ENCODE measurements around the gene DHX57.

Gene DHX57

DNA sequence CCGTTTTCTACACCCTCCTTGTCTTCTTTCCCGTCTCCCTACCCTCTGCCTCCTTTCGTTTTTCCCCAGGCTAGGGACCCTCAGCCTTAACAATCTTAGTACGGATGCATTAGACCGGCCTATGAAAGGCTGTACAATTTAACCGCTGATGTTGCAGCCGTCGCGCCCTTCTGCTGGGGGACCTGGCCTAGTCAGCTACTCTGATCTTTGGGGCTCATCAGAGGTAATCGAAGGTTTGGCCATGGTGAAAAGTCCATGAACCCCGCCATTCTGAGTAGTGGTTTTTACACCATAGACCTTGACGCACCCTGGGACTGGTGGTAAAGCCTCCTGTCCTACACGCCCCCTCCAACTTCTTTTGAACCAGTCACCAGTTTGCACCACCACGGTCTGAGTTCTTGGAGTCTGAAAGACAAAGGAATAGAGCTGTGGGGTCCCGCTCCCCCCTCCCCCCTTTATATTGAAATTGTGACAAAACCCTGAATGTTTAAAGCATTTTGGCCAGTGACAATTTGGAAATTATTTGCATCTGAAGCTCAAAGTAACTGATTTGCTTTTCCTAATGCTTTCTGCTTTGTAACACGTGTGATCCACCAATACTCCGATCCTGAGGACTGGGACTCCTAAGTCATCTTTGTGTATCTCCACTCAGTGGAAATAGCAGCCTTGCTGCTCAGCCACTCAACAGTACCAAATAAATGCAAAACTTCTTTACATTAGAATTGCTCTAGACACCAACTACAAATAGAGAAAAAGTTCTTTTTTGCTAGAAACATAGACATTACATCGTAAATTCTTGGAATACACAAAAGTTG lies 123.9 kb downstream of the DHX57 start:
- no peak for DNase-seq (ENCODE audit: low spot score)

DNA sequence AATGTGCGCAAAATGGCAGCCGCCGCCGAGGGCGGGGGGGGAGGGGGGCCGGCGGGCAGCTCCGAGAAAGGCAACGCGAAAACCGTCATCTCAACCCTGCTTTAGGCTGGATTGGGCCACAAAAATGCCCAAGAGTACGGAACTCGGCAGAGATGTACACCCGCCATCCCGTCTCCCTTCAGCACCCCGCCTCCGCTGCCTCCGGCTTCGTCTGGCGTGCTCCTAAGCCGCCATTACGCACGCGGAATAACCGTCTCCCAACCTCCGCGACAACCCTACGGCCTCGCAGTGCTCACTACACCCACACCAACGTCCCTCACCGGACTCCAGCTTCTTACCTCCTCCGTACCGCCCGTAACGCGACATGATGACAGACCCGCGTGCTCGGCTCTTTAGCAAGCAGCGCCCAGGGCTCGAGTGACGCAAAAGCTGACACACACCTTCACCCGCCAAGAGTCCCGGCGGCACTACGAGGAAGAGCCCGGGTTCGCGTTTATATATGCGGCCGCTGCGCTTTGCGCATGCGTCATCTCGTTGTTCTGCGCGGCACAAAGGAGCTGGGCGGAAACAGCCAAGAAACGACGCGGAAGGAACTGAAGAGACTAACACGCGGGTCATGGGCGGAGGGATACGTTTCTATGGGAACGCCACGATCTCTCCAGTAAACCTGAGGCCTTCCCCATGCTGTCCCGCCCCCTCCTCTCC lies 124.7 kb downstream of the DHX57 start, which contains the start of gene SRSF7:
SRSF7 (minus strand) TSS at position 471 of the 705 bp plus-strand sequence; CDS start at position 366, 105 bp downstream.
- DNase-seq (ENCODE audit: low spot score), result peak; percentile 92

DNA sequence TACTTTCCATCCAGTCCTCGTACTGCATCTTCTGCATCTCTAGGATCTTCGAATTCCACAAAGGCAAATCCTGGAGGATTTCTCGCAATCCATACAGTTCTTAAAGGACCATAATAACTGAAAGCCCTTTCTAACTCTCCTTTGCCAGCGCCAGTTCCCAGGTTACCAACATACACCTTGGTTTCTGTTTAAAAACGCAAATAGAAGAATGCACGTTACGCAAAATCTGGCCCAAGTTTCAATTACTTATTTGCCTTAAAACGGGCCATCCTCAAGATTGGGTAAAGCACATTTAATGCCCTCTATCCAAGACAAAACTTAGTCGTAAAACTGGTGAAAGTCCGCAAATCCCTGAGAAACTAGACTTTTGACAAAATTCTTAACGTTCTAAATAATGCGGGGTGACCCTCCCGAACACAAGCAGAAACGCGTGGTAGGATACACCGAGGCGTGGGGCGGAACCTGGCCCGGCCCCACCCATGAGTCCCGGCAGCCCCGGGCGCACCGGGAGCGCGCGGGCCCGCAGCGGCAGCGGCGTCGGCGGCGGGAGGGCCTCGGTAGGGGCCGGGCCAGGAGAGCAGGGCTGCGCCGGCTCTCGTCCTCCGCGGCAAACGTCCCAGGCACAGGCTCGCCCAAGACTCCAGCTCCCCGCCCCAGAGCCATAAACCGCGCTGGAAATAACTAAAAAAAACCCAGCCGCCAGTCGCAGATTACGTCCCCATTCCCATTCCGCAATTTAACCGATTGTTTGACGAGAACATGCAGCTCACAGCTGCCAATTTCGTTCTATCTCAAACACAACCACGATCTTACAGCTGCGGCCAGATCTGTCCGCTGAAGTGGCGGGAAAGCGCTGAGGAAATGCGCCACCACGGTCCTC lies 125.5 kb downstream of the DHX57 start:
- DNase-seq (ENCODE audit: low spot score), result no peak

DNA sequence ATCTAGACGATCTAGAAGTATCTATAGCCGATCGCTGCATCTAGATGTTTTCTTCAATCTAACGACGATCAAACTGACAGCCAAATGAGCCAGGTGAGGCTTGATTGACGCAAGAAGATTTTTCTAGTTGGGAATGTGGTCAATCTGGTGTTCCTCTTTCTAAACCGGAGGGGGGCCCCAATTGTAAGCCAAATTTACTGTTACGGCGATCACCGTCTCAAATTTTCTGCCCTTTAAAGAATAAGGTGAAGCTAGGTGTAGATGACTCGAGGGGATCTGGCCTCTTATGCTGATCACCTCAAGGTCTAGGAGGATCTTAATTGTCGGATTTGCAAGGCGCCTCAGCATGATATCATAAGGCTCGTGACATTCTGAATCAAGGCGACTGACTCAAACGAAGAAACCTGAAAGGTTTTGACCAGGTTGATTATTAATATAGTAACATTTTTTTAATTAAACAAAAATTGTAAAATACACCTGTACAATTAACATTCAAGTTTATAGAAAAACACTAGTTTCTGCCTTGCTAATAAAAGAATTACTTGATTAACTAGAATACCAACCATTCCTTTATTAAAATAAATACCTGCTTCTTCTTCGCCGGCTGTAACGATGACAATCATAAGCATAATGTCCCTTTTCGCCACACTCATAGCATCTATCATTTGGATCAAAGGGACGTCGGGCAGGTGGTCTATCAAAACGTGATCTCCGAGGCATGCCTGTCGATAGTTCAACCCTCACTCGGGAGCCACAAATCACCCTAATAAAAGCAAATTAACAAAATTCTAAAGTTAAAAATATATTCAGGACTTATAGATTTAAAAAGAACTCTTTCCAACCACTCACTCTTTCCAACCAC lies 126.6 kb downstream of the DHX57 start:
- no peak for DNase-seq (ENCODE audit: low spot score)

DNA sequence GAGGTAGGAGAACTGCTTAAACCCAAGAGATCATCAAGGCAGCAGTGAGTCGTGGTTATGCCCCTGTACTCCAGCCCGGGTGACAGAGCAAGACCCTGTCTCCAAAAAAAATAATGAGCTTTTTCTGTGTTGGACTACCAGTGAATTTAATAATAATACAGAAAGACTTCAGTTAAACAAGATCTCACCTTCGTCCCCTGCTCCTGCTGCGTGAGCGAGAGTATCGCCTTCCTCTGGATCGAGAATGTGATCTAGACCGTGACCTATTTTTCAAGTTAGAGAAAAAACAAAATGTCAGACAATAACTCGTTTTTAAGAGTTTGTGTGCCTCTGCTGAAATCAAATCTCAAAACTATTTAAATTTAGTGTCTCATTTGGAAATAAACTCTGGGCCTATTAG lies 127.3 kb downstream of the DHX57 start:
- DNase-seq (ENCODE audit: low spot score), result no peak

DNA sequence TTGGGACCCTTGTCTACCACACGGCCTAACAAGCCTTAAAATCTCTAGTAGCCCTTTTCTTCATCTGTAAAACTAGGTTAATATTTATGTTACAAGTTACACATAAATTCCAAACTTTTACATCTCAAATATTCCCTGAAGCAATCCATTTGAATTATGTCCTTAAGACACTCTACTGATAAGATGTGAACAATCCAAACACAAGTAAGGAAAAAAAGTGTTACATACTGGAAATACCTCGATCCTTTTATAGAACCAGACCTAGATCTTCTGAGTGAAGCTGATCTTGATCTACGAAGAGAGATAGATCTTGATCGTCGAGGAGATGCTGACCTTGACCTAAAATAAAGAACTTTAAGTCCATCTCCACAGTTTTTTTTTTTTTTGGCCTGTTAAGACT lies 127.9 kb downstream of the DHX57 start:
- DNase-seq (ENCODE audit: low spot score), result no peak
